Loucy (cell line): ENCODE data around the gene CRYL1.

Source experiments
- H2AFZ ChIP-seq: fragments of 200-600 bp; sonication (generic); 2 replicates; pipeline ENCODE4 v1.6.0; 2016; ENCODE audit warnings: antibody characterized with exemption, mild to moderate bottlenecking, low read length, moderate library complexity
- H3F3A ChIP-seq: fragments of 200-600 bp; 2 replicates; pipeline ENCODE4 v1.6.0; 2016; ENCODE audit warnings: antibody characterized with exemption, low read depth, mild to moderate bottlenecking
- H3K27me3 ChIP-seq: fragments of 200-600 bp; sonication (generic); 2 replicates; pipeline ENCODE4 v1.6.1; 2014; ENCODE audit warnings: low read length, mild to moderate bottlenecking; ENCODE audit not compliant: insufficient read depth, poor library complexity, severe bottlenecking
- H3K36me3 ChIP-seq: fragments of 200-600 bp; sonication (generic); 2 replicates; pipeline ENCODE4 v1.6.1; 2016; ENCODE audit warnings: low read length; ENCODE audit not compliant: insufficient read depth
- H3K4me1 ChIP-seq: fragments of 200-600 bp; sonication (generic); 2 replicates; pipeline ENCODE4 v1.5.1; 2014; ENCODE audit warnings: low read length, mild to moderate bottlenecking; ENCODE audit not compliant: insufficient read depth, poor library complexity, severe bottlenecking
- H3K4me2 ChIP-seq: fragments of 200-600 bp; sonication (generic); 2 replicates; pipeline ENCODE4 v1.6.0; 2014; ENCODE audit warnings: antibody characterized with exemption, low read length, low read depth, mild to moderate bottlenecking; ENCODE audit not compliant: poor library complexity, severe bottlenecking
- H3K4me3 ChIP-seq: fragments of 200-600 bp; sonication (generic); 2 replicates; pipeline ENCODE4 v1.5.1; 2014; ENCODE audit warnings: low read length, mild to moderate bottlenecking, mixed read lengths; ENCODE audit not compliant: poor library complexity, severe bottlenecking
- H3K79me2 ChIP-seq: fragments of 200-600 bp; sonication (generic); 2 replicates; pipeline ENCODE4 v1.6.1; 2014; ENCODE audit warnings: low read length; ENCODE audit not compliant: insufficient read depth
- H3K9ac ChIP-seq: fragments of 200-600 bp; sonication (generic); 2 replicates; pipeline ENCODE4 v1.6.0; 2014; ENCODE audit warnings: mild to moderate bottlenecking, low read depth, low read length, moderate library complexity; ENCODE audit not compliant: poor library complexity, severe bottlenecking
- H3K9me2 ChIP-seq: fragments of 200-600 bp; sonication (generic); replicated peaks from 2 replicates; pipeline ENCODE4 v1.6.1; 2016; ENCODE audit warnings: low read depth, low read length, mixed read lengths
- H3K9me3 ChIP-seq: fragments of 200-600 bp; sonication (generic); 2 replicates; pipeline ENCODE4 v1.6.1; 2014; ENCODE audit warnings: mild to moderate bottlenecking, antibody characterized with exemption, low read length, low read depth; ENCODE audit not compliant: insufficient read depth
- H4K20me1 ChIP-seq: fragments of 200-600 bp; sonication (generic); 2 replicates; pipeline ENCODE4 v1.6.0; 2014; ENCODE audit warnings: antibody characterized with exemption, low read length, mild to moderate bottlenecking; ENCODE audit not compliant: insufficient read depth, poor library complexity, severe bottlenecking
- EZH2phosphoT487 ChIP-seq: fragments of 200-600 bp; IDR thresholded peaks from 2 replicates; pipeline ENCODE4 v1.6.1; 2018; ENCODE audit warnings: antibody characterized with exemption, mild to moderate bottlenecking, moderate library complexity, borderline replicate concordance
- TF ChIP-seq, protein P1 (sequence below): fragments of 200-600 bp; sonication (generic); conservative IDR thresholded peaks from 2 replicates; pipeline ENCODE4 v1.5.1; 2014; ENCODE audit warnings: mild to moderate bottlenecking, antibody characterized with exemption, low read length

CRYL1 gene

DNA sequence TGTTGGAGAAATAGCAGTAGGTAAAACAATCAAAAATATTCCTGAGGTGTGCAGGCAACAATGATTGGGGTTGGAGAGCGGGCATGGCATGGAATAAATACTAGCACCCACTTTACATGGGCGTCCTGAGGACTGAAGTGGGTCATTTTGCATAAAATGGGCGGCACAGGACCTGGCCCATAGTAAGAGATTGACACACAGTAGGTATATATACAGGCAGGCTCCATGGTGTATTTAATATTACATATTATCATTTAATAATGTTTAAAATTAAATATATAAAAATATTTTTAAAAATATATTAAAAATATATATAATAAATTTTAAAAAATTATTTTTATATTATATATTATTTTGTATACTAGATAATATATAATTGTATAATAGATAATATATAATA is 48.3 kb downstream of the CRYL1 start:
- Histone ChIP-seq H3K27me3 (no peaks in the 10 kb centered on the region), H3K4me3 (no peak overlapping the region), H3K4me2 (no peak overlapping the region), H4K20me1 (no peaks in the 10 kb centered on the region), H3F3A (0 out of 2 replicates have a peak, but pooled peaks cover 3% of the 10 kb centered on the region), H3K9ac (no peak overlapping the region), H2AFZ (no peak overlapping the region), H3K36me3 (no peaks in the 10 kb centered on the region), H3K9me2 (no peaks in the 10 kb centered on the region), H3K9me3 (no peaks in the 10 kb centered on the region), H3K4me1 (peaks cover 37% of the 10 kb centered on the region), H3K79me2 (no peaks in the 10 kb centered on the region)
- TF ChIP-seq EZH2phosphoT487 = no peak
- TF ChIP-seq, protein P1, sequence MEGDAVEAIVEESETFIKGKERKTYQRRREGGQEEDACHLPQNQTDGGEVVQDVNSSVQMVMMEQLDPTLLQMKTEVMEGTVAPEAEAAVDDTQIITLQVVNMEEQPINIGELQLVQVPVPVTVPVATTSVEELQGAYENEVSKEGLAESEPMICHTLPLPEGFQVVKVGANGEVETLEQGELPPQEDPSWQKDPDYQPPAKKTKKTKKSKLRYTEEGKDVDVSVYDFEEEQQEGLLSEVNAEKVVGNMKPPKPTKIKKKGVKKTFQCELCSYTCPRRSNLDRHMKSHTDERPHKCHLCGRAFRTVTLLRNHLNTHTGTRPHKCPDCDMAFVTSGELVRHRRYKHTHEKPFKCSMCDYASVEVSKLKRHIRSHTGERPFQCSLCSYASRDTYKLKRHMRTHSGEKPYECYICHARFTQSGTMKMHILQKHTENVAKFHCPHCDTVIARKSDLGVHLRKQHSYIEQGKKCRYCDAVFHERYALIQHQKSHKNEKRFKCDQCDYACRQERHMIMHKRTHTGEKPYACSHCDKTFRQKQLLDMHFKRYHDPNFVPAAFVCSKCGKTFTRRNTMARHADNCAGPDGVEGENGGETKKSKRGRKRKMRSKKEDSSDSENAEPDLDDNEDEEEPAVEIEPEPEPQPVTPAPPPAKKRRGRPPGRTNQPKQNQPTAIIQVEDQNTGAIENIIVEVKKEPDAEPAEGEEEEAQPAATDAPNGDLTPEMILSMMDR = no peak

DNA sequence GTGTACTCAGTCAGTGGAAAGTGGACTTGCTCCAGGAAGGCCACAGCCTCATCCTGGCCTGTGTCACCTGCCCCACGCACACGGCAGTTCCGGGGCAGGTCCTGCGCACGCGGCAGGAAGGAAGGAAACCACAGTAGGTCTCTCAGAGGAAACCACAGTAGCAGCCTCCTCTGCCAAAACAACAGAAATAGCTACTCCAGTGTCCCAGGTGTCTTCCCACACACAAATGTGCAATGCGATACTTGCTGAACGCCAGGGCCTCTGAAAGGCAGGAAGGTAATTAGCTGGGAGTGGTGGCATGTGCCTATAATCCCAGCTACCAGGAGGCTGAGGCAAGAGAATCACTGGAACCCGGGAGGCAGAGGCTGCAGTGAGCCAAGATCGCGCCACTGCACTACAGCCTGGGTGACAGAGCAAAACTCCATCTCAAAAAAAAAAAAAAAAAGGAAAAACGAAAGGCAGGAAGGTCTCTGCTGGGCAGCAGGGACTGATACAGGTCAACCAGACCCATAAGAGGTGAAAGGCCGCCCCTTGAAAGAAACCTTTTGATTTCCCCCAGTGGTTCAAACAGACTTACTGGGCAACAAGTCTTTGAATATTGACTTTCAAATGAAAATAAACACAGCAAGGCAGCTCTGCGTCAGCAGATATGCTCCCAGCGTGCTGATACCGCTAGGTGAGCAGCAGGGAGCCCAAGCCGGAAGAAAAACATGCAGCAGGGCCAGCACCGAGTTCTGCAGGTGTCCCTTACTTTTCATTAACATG is 49.5 kb downstream of the CRYL1 start:
- Histone ChIP-seq H4K20me1 (no peaks in the 10 kb centered on the region), H3K4me1 (peaks cover 41% of the 10 kb centered on the region), H3K9ac (peak overlapping the region; percentile 70), H3K4me2 (peak overlapping the region; percentile 82), H3F3A (0 out of 2 replicates have a peak, but pooled peaks cover 3% of the 10 kb centered on the region), H3K79me2 (no peaks in the 10 kb centered on the region), H3K27me3 (no peaks in the 10 kb centered on the region), H2AFZ (0 out of 2 replicates have a peak overlapping the region, but pooled peaks have one; percentile 7), H3K36me3 (no peaks in the 10 kb centered on the region), H3K4me3 (peak overlapping the region; percentile 59), H3K9me3 (no peaks in the 10 kb centered on the region), H3K9me2 (no peaks in the 10 kb centered on the region)
- no peak for TF ChIP-seq EZH2phosphoT487
- TF ChIP-seq, protein P1 = no peak

DNA sequence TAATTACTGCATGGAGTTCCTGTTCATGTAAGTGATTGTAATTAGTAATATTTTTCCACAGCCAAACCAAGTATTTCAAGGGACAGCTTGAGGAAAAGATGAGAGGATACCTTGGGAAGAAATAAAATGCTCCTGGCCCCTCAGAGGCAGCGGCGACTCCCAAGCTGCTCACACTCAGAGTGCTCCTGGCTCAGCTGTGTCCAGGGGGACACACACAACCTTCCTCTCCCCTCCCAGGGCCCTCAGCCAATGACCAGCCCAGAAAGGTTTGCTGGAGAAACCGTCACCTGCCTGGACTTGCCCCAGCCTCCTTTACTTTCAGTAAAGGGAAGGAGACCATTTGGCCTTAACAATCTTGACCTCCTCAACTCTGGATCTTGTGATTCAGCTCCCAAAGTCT is 51.1 kb downstream of the CRYL1 start:
- 0 out of 2 replicates have a peak, but pooled peaks cover 3% of the 10 kb centered on the region for H3F3A ChIP-seq
- no peaks in the 10 kb centered on the region for H3K9me2 ChIP-seq
- H2AFZ ChIP-seq = no peak overlapping the region
- no peak for TF ChIP-seq EZH2phosphoT487
- TF ChIP-seq, protein P1 = no peak
- H3K4me1 ChIP-seq = peaks cover 41% of the 10 kb centered on the region
- no peaks in the 10 kb centered on the region for H3K36me3 ChIP-seq
- no peaks in the 10 kb centered on the region for H3K79me2 ChIP-seq
- no peak overlapping the region for H3K4me3 ChIP-seq
- H4K20me1 ChIP-seq = no peaks in the 10 kb centered on the region
- H3K9me3 ChIP-seq = no peaks in the 10 kb centered on the region
- no peak overlapping the region for H3K4me2 ChIP-seq
- H3K27me3 ChIP-seq = no peaks in the 10 kb centered on the region
- H3K9ac ChIP-seq = peak overlapping the region; percentile 57
